GM12873 (cell line): ENCODE measurements around the gene SEC16B.

ENCODE experiments used
- CTCF ChIP-seq: IDR thresholded peaks from 2 replicates; pipeline ENCODE4 v1.5.1; 2012; ENCODE audit warnings: low read depth, mild to moderate bottlenecking, moderate library complexity, low read length, control low read depth; ENCODE audit not compliant: insufficient read depth; ENCODE audit errors: missing control alignments

The SEC16B gene

GRCh38 chr1:177977141-177977540 lies 7.3 kb upstream of the SEC16B start:
- no peak for TF ChIP-seq CTCF

- no peak for TF ChIP-seq CTCF
Observed at GRCh38 chr1:177976596-177976995, 6.7 kb upstream of the SEC16B start.

- TF ChIP-seq CTCF: no peak
Observed at GRCh38 chr1:177975588-177976495, 6.0 kb upstream of the SEC16B start.

GRCh38 chr1:177973585-177973984 lies 3.7 kb upstream of the SEC16B start:
- no peak for TF ChIP-seq CTCF

GRCh38 chr1:177969109-177969508 lies 749 bp downstream of the SEC16B start:
- no peak for TF ChIP-seq CTCF

- no peak for TF ChIP-seq CTCF
Observed at GRCh38 chr1:177966199-177966598, 3.7 kb downstream of the SEC16B start.

GRCh38 chr1:177965293-177965692 lies 4.6 kb downstream of the SEC16B start:
- TF ChIP-seq CTCF: no peak
